GM23338 (cell line): ENCODE results near the gene SEMA3E. TPM values are rescaled to one million over a fixed set of nuclear protein-coding genes. Genes with fewer than 3 reads are reported as not detected.

ENCODE experiments used
- ATAC-seq: fragments of 200-7000 bp; cut with Tn5 transposase; 3 replicates; pipeline ENCODE4 v1.9.1; 2020
- DNase-seq: peaks from one replicate; pipeline ENCODE4 v3.0.0-alpha.2; 2015; ENCODE audit warnings: low spot score
- H2AFZ ChIP-seq: fragments of 200-600 bp; sonication (generic); 2 replicates; pipeline ENCODE4 v1.8.0; 2016; ENCODE audit warnings: antibody characterized with exemption, mild to moderate bottlenecking, moderate library complexity
- H3F3A ChIP-seq: fragments of 200-600 bp; sonication (generic); replicated peaks from 2 replicates; pipeline ENCODE4 v1.8.0; 2017; ENCODE audit warnings: antibody characterized with exemption, mixed run types, low read depth
- H3K27ac ChIP-seq: fragments of 200-600 bp; sonication (generic); 2 replicates; pipeline ENCODE4 v1.6.1; 2016; ENCODE audit warnings: low read depth
- H3K27me3 ChIP-seq: fragments of 200-600 bp; sonication (generic); 2 replicates; pipeline ENCODE4 v1.8.0; 2016; ENCODE audit warnings: mild to moderate bottlenecking, mixed run types, moderate library complexity; ENCODE audit not compliant: insufficient read depth
- H3K36me3 ChIP-seq: fragments of 200-600 bp; sonication (generic); 2 replicates; pipeline ENCODE4 v1.8.0; 2016; ENCODE audit warnings: mild to moderate bottlenecking; ENCODE audit not compliant: insufficient read depth
- H3K4me1 ChIP-seq: fragments of 200-600 bp; sonication (generic); 2 replicates; pipeline ENCODE4 v1.8.0; 2016; ENCODE audit warnings: mild to moderate bottlenecking, moderate library complexity; ENCODE audit not compliant: insufficient read depth
- H3K4me2 ChIP-seq: fragments of 200-600 bp; sonication (generic); 2 replicates; pipeline ENCODE4 v1.7.1; 2017; ENCODE audit warnings: mixed run types
- H3K4me3 ChIP-seq: fragments of 200-600 bp; sonication (generic); 2 replicates; pipeline ENCODE4 v1.6.1; 2016; ENCODE audit warnings: mixed run types
- H3K79me2 ChIP-seq: fragments of 200-600 bp; sonication (generic); replicated peaks from 2 replicates; pipeline ENCODE4 v1.8.0; 2017; ENCODE audit warnings: mild to moderate bottlenecking; ENCODE audit not compliant: insufficient read depth
- H3K9me2 ChIP-seq: fragments of 200-600 bp; sonication (generic); 2 replicates; pipeline ENCODE4 v1.8.0; 2017; ENCODE audit not compliant: insufficient read depth
- H4K20me1 ChIP-seq: fragments of 200-600 bp; sonication (generic); replicated peaks from 2 replicates; pipeline ENCODE4 v1.8.0; 2017; ENCODE audit warnings: mild to moderate bottlenecking; ENCODE audit not compliant: insufficient read depth
- H3K27ac Mint-ChIP-seq: 2 replicates; pipeline ENCODE4 v1.8.0; 2020; ENCODE audit warnings: inconsistent platforms, mild to moderate bottlenecking, moderate library complexity, mixed read lengths
- H3K27me3 Mint-ChIP-seq: 3 replicates; pipeline ENCODE4 v1.8.0; 2022; ENCODE audit warnings: low read depth, mild to moderate bottlenecking, moderate library complexity, mixed read lengths, inconsistent platforms; ENCODE audit not compliant: insufficient read depth, poor library complexity
- H3K36me3 Mint-ChIP-seq: 3 replicates; pipeline ENCODE4 v1.8.0; 2021; ENCODE audit warnings: low read depth, mild to moderate bottlenecking, inconsistent platforms, moderate library complexity, mixed read lengths
- H3K4me1 Mint-ChIP-seq: 3 replicates; pipeline ENCODE4 v1.8.0; 2020; ENCODE audit warnings: mild to moderate bottlenecking, inconsistent platforms, mixed read lengths
- H3K4me3 Mint-ChIP-seq: 3 replicates; pipeline ENCODE4 v1.8.0; 2021; ENCODE audit warnings: moderate library complexity, mild to moderate bottlenecking, inconsistent platforms, mixed read lengths
- H3K9me3 Mint-ChIP-seq: 3 replicates; pipeline ENCODE4 v1.8.0; 2020; ENCODE audit warnings: moderate library complexity, mild to moderate bottlenecking, inconsistent platforms, mixed read lengths
- CREB1 ChIP-seq: fragments of 250-450 bp; sonication (Bioruptor Pico); IDR thresholded peaks from 2 replicates; pipeline ENCODE4 v1.5.0; 2020; ENCODE audit warnings: low read depth, mild to moderate bottlenecking, moderate library complexity
- EZH2phosphoT487 ChIP-seq: fragments of 200-600 bp; sonication (generic); IDR thresholded peaks from one replicate; pipeline ENCODE4 v1.8.1; 2018; ENCODE audit warnings: antibody characterized with exemption; ENCODE audit not compliant: unreplicated experiment
- NANOG ChIP-seq: IDR thresholded peaks from 2 replicates; pipeline ENCODE4 v1.6.1; 2016; ENCODE audit warnings: antibody characterized with exemption, borderline replicate concordance
- POLR2AphosphoS5 ChIP-seq: IDR thresholded peaks from 2 replicates; pipeline ENCODE4 v1.6.1; 2016; ENCODE audit warnings: antibody characterized with exemption, low read depth
- REST ChIP-seq: IDR thresholded peaks from one replicate; pipeline ENCODE4 v1.6.1; 2018; ENCODE audit warnings: antibody characterized with exemption; ENCODE audit not compliant: unreplicated experiment
- STAT1 ChIP-seq: IDR thresholded peaks from one replicate; pipeline ENCODE4 v1.6.1; 2016; ENCODE audit warnings: antibody characterized with exemption; ENCODE audit not compliant: unreplicated experiment
- polyA plus RNA-seq: library from polyadenylated mRNA; unstranded; fragments of >200 nt; fragmentation: Nextera tagmentation; extraction: Ambion mirVana; gene quantifications from 2 replicates; pipeline ENCODE4 v1.2.1, GENCODE V29; 2016
- total RNA-seq: library from RNA; depleted of rRNA; stranded (reverse); fragments of >200 nt; shearing (Covaris generic); gene quantifications from 2 replicates; pipeline ENCODE4 v1.2.3, GENCODE V29; 2014
- TF ChIP-seq, protein P1 (sequence below): fragments of 250-450 bp; sonication (Bioruptor Pico); IDR thresholded peaks from 2 replicates; pipeline ENCODE4 v1.5.0; 2020; ENCODE audit warnings: mild to moderate bottlenecking, moderate library complexity
- TF ChIP-seq, protein P2 (sequence below): IDR thresholded peaks from 2 replicates; pipeline ENCODE4 v1.6.1; 2016; ENCODE audit warnings: antibody characterized with exemption

Gene SEMA3E
- total and polyA plus RNA-seq, 2 experiments from 2014 or later = 5.4 to 15.7 TPM

DNA sequence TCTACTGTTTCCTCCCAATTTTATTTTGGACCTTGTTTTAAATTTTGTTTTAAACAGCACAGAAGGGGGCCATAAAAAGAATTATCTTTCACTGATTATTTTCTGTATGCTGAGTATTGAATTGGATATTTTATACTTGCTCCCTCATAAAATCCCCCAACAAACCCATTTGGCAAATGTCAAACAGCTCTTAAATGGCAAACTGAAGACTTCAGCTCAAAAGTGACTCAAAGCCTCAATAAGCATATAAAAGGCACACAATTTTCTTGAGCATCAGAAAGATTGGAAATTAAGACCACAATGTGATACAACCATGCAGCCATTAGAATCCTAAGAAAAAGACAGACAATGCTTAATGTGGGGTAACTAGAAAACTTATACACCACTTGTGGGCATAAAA is 199.2 kb downstream of the SEMA3E start (continued):
- TF ChIP-seq REST (no peak), NANOG (no peak)

DNA sequence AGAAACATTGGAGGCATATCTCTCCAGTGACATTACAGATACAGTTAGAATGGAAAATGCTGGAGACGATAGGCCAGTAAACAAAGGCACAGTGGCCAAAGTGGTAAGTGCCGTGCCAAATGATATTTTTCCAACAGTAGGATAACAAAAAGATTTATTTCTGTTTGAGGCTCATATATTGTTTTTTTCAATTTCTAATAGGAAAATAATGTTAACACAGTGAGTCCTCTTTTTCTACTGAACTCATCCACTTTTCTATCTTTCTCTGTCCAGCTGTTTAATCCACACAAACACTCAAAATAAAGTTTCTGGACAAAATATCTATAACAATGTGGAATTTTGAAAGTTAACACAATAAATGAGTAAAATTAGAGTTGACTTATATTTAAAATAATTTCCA is 201.3 kb downstream of the SEMA3E start:
- no peak for ATAC-seq
- Mint-ChIP-seq H3K36me3 (no peaks in the 10 kb centered on the region), H3K27ac (no peak overlapping the region), H3K27me3 (peaks cover 2% of the 10 kb centered on the region), H3K4me1 (peaks cover 57% of the 10 kb centered on the region), H3K4me3 (no peak overlapping the region), H3K9me3 (no peaks in the 10 kb centered on the region)
- DNase-seq = no peak
- Histone ChIP-seq H3K79me2 (no peaks in the 10 kb centered on the region), H2AFZ (no peak overlapping the region), H3K4me2 (no peak overlapping the region), H3K4me3 (no peak overlapping the region), H3K36me3 (no peaks in the 10 kb centered on the region), H3K27me3 (no peaks in the 10 kb centered on the region), H4K20me1 (no peaks in the 10 kb centered on the region), H3F3A (no peaks in the 10 kb centered on the region), H3K4me1 (peaks cover 68% of the 10 kb centered on the region), H3K9me2 (no peaks in the 10 kb centered on the region), H3K27ac (no peak overlapping the region)
- TF ChIP-seq CREB1 (no peak), EZH2phosphoT487 (no peak), STAT1 (no peak), POLR2AphosphoS5 (no peak), REST (no peak)
- TF ChIP-seq, protein P1, sequence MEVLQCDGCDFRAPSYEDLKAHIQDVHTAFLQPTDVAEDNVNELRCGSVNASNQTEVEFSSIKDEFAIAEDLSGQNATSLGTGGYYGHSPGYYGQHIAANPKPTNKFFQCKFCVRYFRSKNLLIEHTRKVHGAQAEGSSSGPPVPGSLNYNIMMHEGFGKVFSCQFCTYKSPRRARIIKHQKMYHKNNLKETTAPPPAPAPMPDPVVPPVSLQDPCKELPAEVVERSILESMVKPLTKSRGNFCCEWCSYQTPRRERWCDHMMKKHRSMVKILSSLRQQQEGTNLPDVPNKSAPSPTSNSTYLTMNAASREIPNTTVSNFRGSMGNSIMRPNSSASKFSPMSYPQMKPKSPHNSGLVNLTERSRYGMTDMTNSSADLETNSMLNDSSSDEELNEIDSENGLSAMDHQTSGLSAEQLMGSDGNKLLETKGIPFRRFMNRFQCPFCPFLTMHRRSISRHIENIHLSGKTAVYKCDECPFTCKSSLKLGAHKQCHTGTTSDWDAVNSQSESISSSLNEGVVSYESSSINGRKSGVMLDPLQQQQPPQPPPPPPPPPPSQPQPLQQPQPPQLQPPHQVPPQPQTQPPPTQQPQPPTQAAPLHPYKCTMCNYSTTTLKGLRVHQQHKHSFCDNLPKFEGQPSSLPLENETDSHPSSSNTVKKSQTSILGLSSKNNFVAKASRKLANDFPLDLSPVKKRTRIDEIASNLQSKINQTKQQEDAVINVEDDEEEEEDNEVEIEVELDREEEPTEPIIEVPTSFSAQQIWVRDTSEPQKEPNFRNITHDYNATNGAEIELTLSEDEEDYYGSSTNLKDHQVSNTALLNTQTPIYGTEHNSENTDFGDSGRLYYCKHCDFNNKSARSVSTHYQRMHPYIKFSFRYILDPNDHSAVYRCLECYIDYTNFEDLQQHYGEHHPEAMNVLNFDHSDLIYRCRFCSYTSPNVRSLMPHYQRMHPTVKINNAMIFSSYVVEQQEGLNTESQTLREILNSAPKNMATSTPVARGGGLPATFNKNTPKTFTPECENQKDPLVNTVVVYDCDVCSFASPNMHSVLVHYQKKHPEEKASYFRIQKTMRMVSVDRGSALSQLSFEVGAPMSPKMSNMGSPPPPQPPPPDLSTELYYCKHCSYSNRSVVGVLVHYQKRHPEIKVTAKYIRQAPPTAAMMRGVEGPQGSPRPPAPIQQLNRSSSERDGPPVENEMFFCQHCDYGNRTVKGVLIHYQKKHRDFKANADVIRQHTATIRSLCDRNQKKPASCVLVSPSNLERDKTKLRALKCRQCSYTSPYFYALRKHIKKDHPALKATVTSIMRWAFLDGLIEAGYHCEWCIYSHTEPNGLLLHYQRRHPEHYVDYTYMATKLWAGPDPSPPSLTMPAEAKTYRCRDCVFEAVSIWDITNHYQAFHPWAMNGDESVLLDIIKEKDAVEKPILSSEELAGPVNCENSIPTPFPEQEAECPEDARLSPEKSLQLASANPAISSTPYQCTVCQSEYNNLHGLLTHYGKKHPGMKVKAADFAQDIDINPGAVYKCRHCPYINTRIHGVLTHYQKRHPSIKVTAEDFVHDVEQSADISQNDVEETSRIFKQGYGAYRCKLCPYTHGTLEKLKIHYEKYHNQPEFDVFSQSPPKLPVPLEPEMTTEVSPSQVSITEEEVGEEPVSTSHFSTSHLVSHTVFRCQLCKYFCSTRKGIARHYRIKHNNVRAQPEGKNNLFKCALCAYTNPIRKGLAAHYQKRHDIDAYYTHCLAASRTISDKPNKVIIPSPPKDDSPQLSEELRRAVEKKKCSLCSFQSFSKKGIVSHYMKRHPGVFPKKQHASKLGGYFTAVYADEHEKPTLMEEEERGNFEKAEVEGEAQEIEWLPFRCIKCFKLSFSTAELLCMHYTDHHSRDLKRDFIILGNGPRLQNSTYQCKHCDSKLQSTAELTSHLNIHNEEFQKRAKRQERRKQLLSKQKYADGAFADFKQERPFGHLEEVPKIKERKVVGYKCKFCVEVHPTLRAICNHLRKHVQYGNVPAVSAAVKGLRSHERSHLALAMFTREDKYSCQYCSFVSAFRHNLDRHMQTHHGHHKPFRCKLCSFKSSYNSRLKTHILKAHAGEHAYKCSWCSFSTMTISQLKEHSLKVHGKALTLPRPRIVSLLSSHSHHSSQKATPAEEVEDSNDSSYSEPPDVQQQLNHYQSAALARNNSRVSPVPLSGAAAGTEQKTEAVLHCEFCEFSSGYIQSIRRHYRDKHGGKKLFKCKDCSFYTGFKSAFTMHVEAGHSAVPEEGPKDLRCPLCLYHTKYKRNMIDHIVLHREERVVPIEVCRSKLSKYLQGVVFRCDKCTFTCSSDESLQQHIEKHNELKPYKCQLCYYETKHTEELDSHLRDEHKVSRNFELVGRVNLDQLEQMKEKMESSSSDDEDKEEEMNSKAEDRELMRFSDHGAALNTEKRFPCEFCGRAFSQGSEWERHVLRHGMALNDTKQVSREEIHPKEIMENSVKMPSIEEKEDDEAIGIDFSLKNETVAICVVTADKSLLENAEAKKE = no peak
- TF ChIP-seq, protein P2, sequence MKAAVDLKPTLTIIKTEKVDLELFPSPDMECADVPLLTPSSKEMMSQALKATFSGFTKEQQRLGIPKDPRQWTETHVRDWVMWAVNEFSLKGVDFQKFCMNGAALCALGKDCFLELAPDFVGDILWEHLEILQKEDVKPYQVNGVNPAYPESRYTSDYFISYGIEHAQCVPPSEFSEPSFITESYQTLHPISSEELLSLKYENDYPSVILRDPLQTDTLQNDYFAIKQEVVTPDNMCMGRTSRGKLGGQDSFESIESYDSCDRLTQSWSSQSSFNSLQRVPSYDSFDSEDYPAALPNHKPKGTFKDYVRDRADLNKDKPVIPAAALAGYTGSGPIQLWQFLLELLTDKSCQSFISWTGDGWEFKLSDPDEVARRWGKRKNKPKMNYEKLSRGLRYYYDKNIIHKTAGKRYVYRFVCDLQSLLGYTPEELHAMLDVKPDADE = no peak
